Measurements from ENCODE around the gene L3MBTL4. TPM values are rescaled to one million over a fixed set of nuclear protein-coding genes. Genes with fewer than 3 reads are reported as not detected.

The L3MBTL4 gene
- total RNA-seq, 1 donor from 2014 or later, result not detected

DNA sequence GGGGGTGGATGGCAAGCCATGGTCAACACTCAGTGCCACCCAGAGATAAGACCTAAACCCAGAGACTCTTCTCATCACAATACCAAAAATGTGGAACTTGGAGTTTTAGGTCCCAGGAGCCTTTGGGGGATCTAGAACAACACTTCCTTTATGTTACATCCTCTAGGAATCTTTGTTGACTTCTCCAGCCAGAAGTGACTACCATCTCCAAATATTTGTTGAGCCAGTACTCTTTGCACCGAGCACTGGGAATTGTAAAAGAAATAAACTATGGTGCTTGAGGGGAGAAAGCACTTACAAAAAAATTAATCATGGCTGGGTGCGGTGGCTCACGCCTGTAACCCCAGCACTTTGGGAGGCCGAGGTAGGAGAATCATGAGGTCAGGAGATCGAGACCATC lies 399.3 kb downstream of the L3MBTL4 start:
- no peak for DNase-seq (ENCODE audit: low spot score in 2 of 2)
- TF ChIP-seq, protein P1, sequence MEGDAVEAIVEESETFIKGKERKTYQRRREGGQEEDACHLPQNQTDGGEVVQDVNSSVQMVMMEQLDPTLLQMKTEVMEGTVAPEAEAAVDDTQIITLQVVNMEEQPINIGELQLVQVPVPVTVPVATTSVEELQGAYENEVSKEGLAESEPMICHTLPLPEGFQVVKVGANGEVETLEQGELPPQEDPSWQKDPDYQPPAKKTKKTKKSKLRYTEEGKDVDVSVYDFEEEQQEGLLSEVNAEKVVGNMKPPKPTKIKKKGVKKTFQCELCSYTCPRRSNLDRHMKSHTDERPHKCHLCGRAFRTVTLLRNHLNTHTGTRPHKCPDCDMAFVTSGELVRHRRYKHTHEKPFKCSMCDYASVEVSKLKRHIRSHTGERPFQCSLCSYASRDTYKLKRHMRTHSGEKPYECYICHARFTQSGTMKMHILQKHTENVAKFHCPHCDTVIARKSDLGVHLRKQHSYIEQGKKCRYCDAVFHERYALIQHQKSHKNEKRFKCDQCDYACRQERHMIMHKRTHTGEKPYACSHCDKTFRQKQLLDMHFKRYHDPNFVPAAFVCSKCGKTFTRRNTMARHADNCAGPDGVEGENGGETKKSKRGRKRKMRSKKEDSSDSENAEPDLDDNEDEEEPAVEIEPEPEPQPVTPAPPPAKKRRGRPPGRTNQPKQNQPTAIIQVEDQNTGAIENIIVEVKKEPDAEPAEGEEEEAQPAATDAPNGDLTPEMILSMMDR (IDR thresholded peaks at IDR 0.05), result no peak
- no peaks in the 10 kb centered on the region for H3K27me3 ChIP-seq
- H3K4me3 ChIP-seq, result no peak overlapping the region
- H3K4me1 ChIP-seq, result no peaks in the 10 kb centered on the region
- no peaks in the 10 kb centered on the region for H3K36me3 ChIP-seq
- intact Hi-C loops (cut with DNase I), result no loop called here
- no peak overlapping the region for H3K27ac ChIP-seq
- no peaks in the 10 kb centered on the region for H3K9me3 ChIP-seq

DNA sequence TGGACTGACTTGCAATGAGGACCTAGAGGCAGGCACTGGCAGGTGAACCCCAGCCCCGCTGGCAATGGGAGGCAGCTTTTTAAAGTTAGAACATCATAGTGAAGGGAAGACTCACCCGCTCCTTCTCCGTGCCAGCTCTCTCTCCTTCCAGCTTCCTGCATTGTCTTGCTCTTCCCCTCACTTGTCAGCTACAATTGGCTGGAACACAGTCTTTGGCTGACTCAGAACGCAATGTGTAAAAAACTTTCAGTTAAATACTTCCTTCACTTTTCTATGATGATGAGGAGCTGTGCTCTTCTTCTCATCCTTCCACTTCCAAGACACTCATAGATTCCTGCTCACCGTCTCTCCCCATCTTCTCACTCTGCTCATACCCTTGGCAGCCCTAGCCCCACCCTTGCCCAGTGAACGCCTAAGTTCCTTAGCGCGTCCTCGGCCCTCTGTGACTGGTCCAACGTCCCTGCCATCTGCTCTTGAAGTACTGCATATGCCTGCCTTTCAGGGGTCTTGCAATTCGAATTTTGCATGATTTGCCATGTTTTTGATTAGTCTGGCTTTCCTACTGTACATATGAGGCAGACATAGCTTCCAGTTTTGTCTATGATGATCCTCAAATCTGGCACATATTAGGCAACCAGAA lies 401.4 kb downstream of the L3MBTL4 start:
- intact Hi-C loops (cut with DNase I), result no loop called here
- no peaks in the 10 kb centered on the region for H3K4me1 ChIP-seq
- TF ChIP-seq, protein P1 (IDR thresholded peaks at IDR 0.05), result no peak
- no peaks in the 10 kb centered on the region for H3K36me3 ChIP-seq
- no peaks in the 10 kb centered on the region for H3K9me3 ChIP-seq
- H3K27me3 ChIP-seq, result no peaks in the 10 kb centered on the region
- H3K4me3 ChIP-seq, result no peak overlapping the region
- H3K27ac ChIP-seq, result no peak overlapping the region
- no peak for DNase-seq (ENCODE audit: low spot score in 2 of 2)

DNA sequence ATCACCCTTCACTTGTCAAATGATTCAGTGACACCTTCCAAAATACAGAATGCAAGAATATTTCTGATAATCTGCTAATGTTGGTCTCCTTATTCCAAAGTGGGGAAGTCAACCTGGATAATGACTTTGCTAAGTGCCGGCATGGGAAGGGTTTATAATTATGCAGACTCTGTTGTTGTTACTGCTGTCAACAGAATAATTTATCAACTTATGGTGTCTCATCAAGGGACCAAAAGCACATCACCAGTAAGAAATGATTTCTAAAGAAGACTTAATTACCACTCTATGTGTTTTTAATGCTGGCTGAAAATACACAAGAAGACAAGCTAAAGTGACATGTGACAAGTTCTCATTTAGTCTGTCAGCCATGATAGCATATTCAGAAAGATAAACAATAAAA lies 403.8 kb downstream of the L3MBTL4 start:
- Histone ChIP-seq H3K4me1 (no peaks in the 10 kb centered on the region), H3K36me3 (no peaks in the 10 kb centered on the region), H3K27me3 (no peaks in the 10 kb centered on the region), H3K9me3 (no peaks in the 10 kb centered on the region), H3K27ac (no peak overlapping the region), H3K4me3 (no peak overlapping the region)
- no peak for DNase-seq (ENCODE audit: low spot score in 2 of 2)
- intact Hi-C loops (cut with DNase I), result no loop called here
- TF ChIP-seq, protein P1 (IDR thresholded peaks at IDR 0.05), result no peak

DNA sequence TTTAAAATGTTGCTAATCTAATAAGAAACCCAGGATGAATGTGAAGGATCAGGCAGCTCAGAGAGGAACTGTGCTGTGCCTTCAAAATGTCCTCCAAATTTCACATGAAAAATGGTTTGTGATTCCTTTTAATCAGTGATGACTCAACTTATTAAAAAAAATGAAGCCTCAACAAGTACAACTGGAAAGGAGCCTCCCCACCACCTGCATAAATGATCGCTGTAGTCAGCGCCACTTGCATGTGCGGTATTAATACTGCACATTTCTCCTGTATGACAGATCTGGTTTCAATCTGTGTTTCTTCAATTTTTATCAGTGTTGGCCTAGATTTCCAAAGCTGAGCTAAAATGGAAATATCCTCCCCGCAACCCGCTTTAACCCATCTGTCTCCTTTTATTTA lies 404.4 kb downstream of the L3MBTL4 start:
- no peak overlapping the region for H3K27ac ChIP-seq
- no peak overlapping the region for H3K4me3 ChIP-seq

DNA sequence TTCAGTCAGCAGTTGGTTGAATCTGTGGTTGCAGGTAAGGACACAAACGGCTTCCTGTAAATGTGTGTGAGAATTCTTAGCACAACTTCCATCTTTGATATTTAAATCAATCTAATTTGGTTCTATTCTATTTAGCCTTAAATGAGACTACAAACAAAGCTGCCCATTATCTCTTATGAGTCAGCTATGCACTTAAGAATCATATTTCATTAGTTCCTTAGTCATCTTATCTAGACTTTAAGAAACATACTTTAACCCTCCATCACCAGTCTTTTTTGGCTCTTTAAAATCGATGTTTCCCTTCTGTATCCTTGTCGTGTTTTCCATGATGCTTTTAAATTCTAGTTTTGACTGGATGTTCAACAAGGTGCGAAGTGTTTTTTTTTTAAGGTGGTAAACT lies 405.0 kb downstream of the L3MBTL4 start:
- Histone ChIP-seq H3K9me3 (no peaks in the 10 kb centered on the region), H3K36me3 (no peaks in the 10 kb centered on the region), H3K27ac (no peak overlapping the region), H3K4me3 (no peak overlapping the region), H3K27me3 (no peaks in the 10 kb centered on the region), H3K4me1 (no peaks in the 10 kb centered on the region)
- intact Hi-C loops (cut with DNase I), result no loop called here
- DNase-seq (ENCODE audit: low spot score in 2 of 2), result no peak
- TF ChIP-seq, protein P1 (IDR thresholded peaks at IDR 0.05), result no peak

More for the DNA sequence above, 404.4 kb downstream of the L3MBTL4 start:
- no peak for DNase-seq (ENCODE audit: low spot score in 2 of 2)
- Histone ChIP-seq H3K36me3 (no peaks in the 10 kb centered on the region), H3K4me1 (no peaks in the 10 kb centered on the region), H3K9me3 (no peaks in the 10 kb centered on the region), H3K27me3 (no peaks in the 10 kb centered on the region)
- intact Hi-C loops (cut with DNase I), result no loop called here
- TF ChIP-seq, protein P1 (IDR thresholded peaks at IDR 0.05), result no peak

DNA sequence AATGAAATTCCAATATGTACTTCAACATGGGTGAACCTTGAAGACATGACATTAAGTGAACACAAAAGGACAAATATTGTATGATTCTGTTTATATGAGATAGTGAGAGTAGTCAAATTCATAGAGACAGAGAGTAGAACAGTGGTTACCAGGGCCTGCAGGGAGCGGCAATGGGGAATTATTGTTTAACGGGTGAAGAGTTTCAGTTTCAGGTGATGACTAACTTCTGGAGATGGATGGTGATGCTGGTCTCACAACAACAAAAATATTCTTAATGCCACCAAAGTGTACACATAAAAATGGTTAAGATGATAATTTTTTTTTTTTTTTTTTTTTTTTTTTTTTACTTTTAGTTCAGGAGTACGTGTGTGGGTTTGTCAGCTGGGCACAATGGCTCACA lies 410.0 kb downstream of the L3MBTL4 start:
- DNase-seq (ENCODE audit: low spot score in 2 of 2), result no peak
- Histone ChIP-seq H3K4me1 (no peaks in the 10 kb centered on the region), H3K36me3 (no peaks in the 10 kb centered on the region), H3K9me3 (no peaks in the 10 kb centered on the region), H3K4me3 (no peak overlapping the region), H3K27me3 (no peaks in the 10 kb centered on the region), H3K27ac (no peak overlapping the region)
- intact Hi-C loops (cut with DNase I), result no loop called here
- TF ChIP-seq, protein P1 (IDR thresholded peaks at IDR 0.05), result no peak

Data from ascending aorta (tissue), 2 donors.